GM19463 (cell line): ENCODE data around the gene GRB10.

Source experiments
- ATAC-seq: cut with Tn5 transposase; IDR thresholded peaks from one replicate; pipeline ENCODE4 v1.9.1; 2021; ENCODE audit warnings: mild to moderate bottlenecking, moderate library complexity; ENCODE audit not compliant: unreplicated experiment

Gene GRB10

GRCh38 chr7:50641442-50642405, 141.0 kb downstream of the GRB10 start:
- no peak for ATAC-seq

GRCh38 chr7:50640779-50641178, 141.9 kb downstream of the GRB10 start:
- no peak for ATAC-seq

GRCh38 chr7:50640256-50640655, 142.4 kb downstream of the GRB10 start:
- ATAC-seq = no peak

GRCh38 chr7:50637725-50638643, 144.7 kb downstream of the GRB10 start:
- ATAC-seq = no peak

GRCh38 chr7:50634378-50634777, 148.3 kb downstream of the GRB10 start:
- ATAC-seq = no peak

- ATAC-seq = no peak
These were observed 149.3 kb downstream of the GRB10 start for GRCh38 chr7:50633414-50633710.

GRCh38 chr7:50632561-50633413, 149.9 kb downstream of the GRB10 start:
- ATAC-seq = peak; percentile 83

GRCh38 chr7:50631639-50632038, 151.1 kb downstream of the GRB10 start:
- ATAC-seq = no peak

- ATAC-seq = no peak
These were observed 151.6 kb downstream of the GRB10 start for GRCh38 chr7:50631100-50631499.

- no peak for ATAC-seq
These were observed 153.3 kb downstream of the GRB10 start for GRCh38 chr7:50629238-50629901.

- ATAC-seq = no peak
These were observed 154.1 kb downstream of the GRB10 start for GRCh38 chr7:50628434-50629084.

- no peak for ATAC-seq
These were observed 154.8 kb downstream of the GRB10 start for GRCh38 chr7:50627824-50628361.

GRCh38 chr7:50626286-50626685, 156.4 kb downstream of the GRB10 start:
- no peak for ATAC-seq

- ATAC-seq = no peak
These were observed 157.3 kb downstream of the GRB10 start for GRCh38 chr7:50625360-50625759.

GRCh38 chr7:50622821-50623220, 159.9 kb downstream of the GRB10 start:
- no peak for ATAC-seq

- ATAC-seq = no peak
These were observed 160.7 kb downstream of the GRB10 start for GRCh38 chr7:50621973-50622490.

- no peak for ATAC-seq
These were observed 161.5 kb downstream of the GRB10 start for GRCh38 chr7:50621206-50621605.

GRCh38 chr7:50620433-50620832, 162.3 kb downstream of the GRB10 start:
- no peak for ATAC-seq

GRCh38 chr7:50619684-50620083, 163.0 kb downstream of the GRB10 start:
- no peak for ATAC-seq
